SJCRH30 (cell line): ENCODE data around the gene AP2A1. TPM values are rescaled to one million over a fixed set of nuclear protein-coding genes. Genes with fewer than 3 reads are reported as not detected.

Source experiments
- DNase-seq, 2 experiments: peaks; one replicate each; pipeline ENCODE4 v3.0.0-alpha.2; 2015 to 2020
- H3K27ac ChIP-seq: fragments of 250-450 bp; sonication (Bioruptor Pico); 2 replicates; pipeline ENCODE4 v1.5.1; 2020; ENCODE audit warnings: mild to moderate bottlenecking, moderate library complexity
- H3K27me3 ChIP-seq: fragments of 250-450 bp; sonication (Bioruptor Pico); 2 replicates; pipeline ENCODE4 v1.5.1; 2020; ENCODE audit warnings: mild to moderate bottlenecking, moderate library complexity
- H3K36me3 ChIP-seq: fragments of 250-450 bp; sonication (Bioruptor Pico); 2 replicates; pipeline ENCODE4 v1.5.1; 2020; ENCODE audit warnings: mild to moderate bottlenecking, moderate library complexity
- H3K4me1 ChIP-seq: fragments of 250-450 bp; sonication (Bioruptor Pico); 2 replicates; pipeline ENCODE4 v1.5.1; 2020; ENCODE audit warnings: mild to moderate bottlenecking, moderate library complexity
- H3K4me3 ChIP-seq: fragments of 250-450 bp; sonication (Bioruptor Pico); 2 replicates; pipeline ENCODE4 v1.5.1; 2020; ENCODE audit warnings: mild to moderate bottlenecking, moderate library complexity
- H3K9me3 ChIP-seq: fragments of 250-450 bp; sonication (Bioruptor Pico); replicated peaks from 2 replicates; pipeline ENCODE4 v1.5.1; 2020; ENCODE audit warnings: mild to moderate bottlenecking, moderate library complexity
- total RNA-seq: library from RNA; depleted of rRNA; stranded (reverse); fragments of >200 nt; shearing (Covaris generic); gene quantifications from 2 replicates; pipeline ENCODE4 v1.2.3, GENCODE V29; 2014

AP2A1 gene
- total RNA-seq, 1 experiment from 2014 or later: 68.8 TPM

GRCh38 chr19:49755956-49756355, 10.8 kb upstream of the AP2A1 start:
- Histone ChIP-seq H3K4me3 (no peak overlapping the region), H3K4me1 (no peaks in the 10 kb centered on the region), H3K9me3 (peaks cover 9% of the 10 kb centered on the region), H3K27me3 (no peaks in the 10 kb centered on the region), H3K36me3 (no peaks in the 10 kb centered on the region), H3K27ac (no peak overlapping the region)
- no peak for DNase-seq

- Histone ChIP-seq H3K27ac (no peak overlapping the region), H3K36me3 (no peaks in the 10 kb centered on the region), H3K27me3 (no peaks in the 10 kb centered on the region), H3K4me1 (no peaks in the 10 kb centered on the region), H3K9me3 (peaks cover 4% of the 10 kb centered on the region; the same call in 1 of the 2 replicates), H3K4me3 (no peak overlapping the region)
- peak; percentile 31 to 37 for DNase-seq
Observed at GRCh38 chr19:49758292-49758691, 8.5 kb upstream of the AP2A1 start.

GRCh38 chr19:49761249-49761624, 5.6 kb upstream of the AP2A1 start:
- Histone ChIP-seq H3K27me3 (no peaks in the 10 kb centered on the region), H3K27ac (no peak overlapping the region), H3K4me3 (no peak overlapping the region), H3K9me3 (peaks cover under 1% of the 10 kb centered on the region; the same call in 1 of the 2 replicates), H3K4me1 (0 out of 2 replicates have a peak, but pooled peaks cover 3% of the 10 kb centered on the region), H3K36me3 (no peaks in the 10 kb centered on the region)
- no peak for DNase-seq

GRCh38 chr19:49761625-49762311, 5.0 kb upstream of the AP2A1 start:
- H3K27me3 ChIP-seq: no peaks in the 10 kb centered on the region
- 0 out of 2 replicates have a peak, but pooled peaks cover 3% of the 10 kb centered on the region for H3K4me1 ChIP-seq
- DNase-seq: peak; percentile 11 to 26
- H3K9me3 ChIP-seq: no peaks in the 10 kb centered on the region
- no peak overlapping the region for H3K27ac ChIP-seq
- no peaks in the 10 kb centered on the region for H3K36me3 ChIP-seq
- H3K4me3 ChIP-seq: no peak overlapping the region

- DNase-seq: no peak
- Histone ChIP-seq H3K27ac (no peak within 1 kb of the TSS), H3K36me3 (no peaks in the 10 kb centered on the region), H3K4me3 (no peak within 1 kb of the TSS), H3K9me3 (no peaks in the 10 kb centered on the region), H3K4me1 (0 out of 2 replicates have a peak, but pooled peaks cover 6% of the 10 kb centered on the region), H3K27me3 (no peaks in the 10 kb centered on the region)
Observed at GRCh38 chr19:49763230-49763629, 3.6 kb upstream of the AP2A1 start, which contains the start of gene TSKS. Gene TSKS, minus strand, starts transcription at chr19:49763306. Its CDS starts 59 bp downstream, at chr19:49763247.

- DNase-seq: no peak
Observed at GRCh38 chr19:49764341-49764740, 2.5 kb upstream of the AP2A1 start.

GRCh38 chr19:49766007-49766929, 533 bp upstream of the AP2A1 start:
- Histone ChIP-seq H3K27ac (peak overlapping the region; percentile 80), H3K4me3 (peak overlapping the region; percentile 42), H3K27me3 (no peaks in the 10 kb centered on the region), H3K4me1 (0 out of 2 replicates have a peak, but pooled peaks cover 6% of the 10 kb centered on the region), H3K36me3 (no peaks in the 10 kb centered on the region; the same call in 1 of the 2 replicates), H3K9me3 (no peaks in the 10 kb centered on the region)
- DNase-seq: peak; percentile 100

More at GRCh38 chr19:49764341-49764740, 2.5 kb upstream of the AP2A1 start:
- Histone ChIP-seq H3K27me3 (no peaks in the 10 kb centered on the region), H3K9me3 (no peaks in the 10 kb centered on the region), H3K27ac (no peak overlapping the region), H3K4me3 (no peak overlapping the region), H3K36me3 (no peaks in the 10 kb centered on the region; the same call in 1 of the 2 replicates), H3K4me1 (0 out of 2 replicates have a peak, but pooled peaks cover 6% of the 10 kb centered on the region)

GRCh38 chr19:49767381-49767780, 580 bp downstream of the AP2A1 start:
- Histone ChIP-seq H3K36me3 (no peaks in the 10 kb centered on the region; the same call in 1 of the 2 replicates), H3K9me3 (no peaks in the 10 kb centered on the region), H3K27ac (peak overlapping the region; percentile 80), H3K27me3 (no peaks in the 10 kb centered on the region), H3K4me1 (0 out of 2 replicates have a peak, but pooled peaks cover 6% of the 10 kb centered on the region), H3K4me3 (peak overlapping the region; percentile 87)
- peak; percentile 17 to 29 for DNase-seq

- no peak overlapping the region; the same call in 1 of the 2 replicates for H3K27ac ChIP-seq
- H3K4me3 ChIP-seq: peak overlapping the region; percentile 87
- no peak for DNase-seq
- no peaks in the 10 kb centered on the region for H3K27me3 ChIP-seq
- H3K9me3 ChIP-seq: no peaks in the 10 kb centered on the region
- no peaks in the 10 kb centered on the region; the same call in 1 of the 2 replicates for H3K36me3 ChIP-seq
- 0 out of 2 replicates have a peak, but pooled peaks cover 6% of the 10 kb centered on the region for H3K4me1 ChIP-seq
Observed at GRCh38 chr19:49767967-49768581, 1.3 kb downstream of the AP2A1 start.

- 0 out of 2 replicates have a peak, but pooled peaks cover 4% of the 10 kb centered on the region for H3K4me1 ChIP-seq
- H3K4me3 ChIP-seq: no peak overlapping the region
- no peaks in the 10 kb centered on the region for H3K9me3 ChIP-seq
- no peaks in the 10 kb centered on the region for H3K27me3 ChIP-seq
- DNase-seq: no peak
- no peak overlapping the region for H3K27ac ChIP-seq
- H3K36me3 ChIP-seq: no peaks in the 10 kb centered on the region; the same call in 1 of the 2 replicates
Observed at GRCh38 chr19:49770529-49770928, 3.7 kb downstream of the AP2A1 start.

GRCh38 chr19:49771674-49772139, 4.9 kb downstream of the AP2A1 start:
- Histone ChIP-seq H3K9me3 (no peaks in the 10 kb centered on the region), H3K4me1 (0 out of 2 replicates have a peak, but pooled peaks cover 3% of the 10 kb centered on the region), H3K27me3 (no peaks in the 10 kb centered on the region), H3K36me3 (peaks cover 3% of the 10 kb centered on the region; the same call in 1 of the 2 replicates), H3K27ac (no peak overlapping the region), H3K4me3 (no peak overlapping the region)
- DNase-seq: no peak

- no peak overlapping the region for H3K27ac ChIP-seq
- no peak overlapping the region for H3K4me3 ChIP-seq
- H3K36me3 ChIP-seq: peaks cover 3% of the 10 kb centered on the region; the same call in 1 of the 2 replicates
- H3K27me3 ChIP-seq: no peaks in the 10 kb centered on the region
- H3K9me3 ChIP-seq: no peaks in the 10 kb centered on the region
- no peak for DNase-seq
- 0 out of 2 replicates have a peak, but pooled peaks cover 1% of the 10 kb centered on the region for H3K4me1 ChIP-seq
Observed at GRCh38 chr19:49772850-49773432, 6.1 kb downstream of the AP2A1 start.

- no peak overlapping the region for H3K27ac ChIP-seq
- no peak overlapping the region for H3K4me3 ChIP-seq
- peaks cover 3% of the 10 kb centered on the region; the same call in 1 of the 2 replicates for H3K36me3 ChIP-seq
- H3K4me1 ChIP-seq: no peaks in the 10 kb centered on the region
- H3K9me3 ChIP-seq: no peaks in the 10 kb centered on the region
- H3K27me3 ChIP-seq: no peaks in the 10 kb centered on the region
- DNase-seq: no peak
Observed at GRCh38 chr19:49773663-49774350, 7.0 kb downstream of the AP2A1 start.
